ENCODE data around the gene CORO7.

CORO7 gene

DNA sequence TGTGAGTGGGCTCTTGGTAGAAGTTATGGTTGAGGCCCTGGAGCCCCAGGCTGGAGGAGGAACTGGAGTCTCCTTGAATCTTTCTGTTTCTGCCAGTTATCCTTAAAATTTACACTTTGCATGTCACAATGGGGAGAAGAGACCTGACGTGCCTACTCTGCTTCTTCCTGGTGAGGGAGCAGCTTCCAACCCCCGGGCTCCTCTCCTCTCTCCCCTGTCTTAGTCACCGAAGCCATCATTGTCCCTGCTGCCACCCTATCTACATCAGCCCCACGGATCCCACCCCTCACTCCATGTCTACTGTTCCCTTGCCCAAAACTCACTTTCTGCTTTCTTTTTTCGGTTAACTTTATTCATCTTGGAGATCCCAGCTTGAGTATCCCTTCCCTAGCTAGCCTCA lies 26.9 kb upstream of the CORO7 start:
- no peak overlapping the region for H3K4me3 ChIP-seq (ENCODE audit: low read depth, low read length)
- H3K27me3 ChIP-seq (ENCODE audit: control insufficient read depth, insufficient read depth, low read length), result no peaks in the 10 kb centered on the region
- no peaks in the 10 kb centered on the region for H3K4me1 ChIP-seq (ENCODE audit: control insufficient read depth, insufficient read depth, low read length)
- peaks cover 60% of the 10 kb centered on the region for H3K36me3 ChIP-seq (ENCODE audit: control insufficient read depth, insufficient read depth, low read length)
- H3K9ac ChIP-seq (ENCODE audit: low read depth, low read length), result no peak overlapping the region
- H3K9me3 ChIP-seq (ENCODE audit: control insufficient read depth, insufficient read depth, low read length), result no peaks in the 10 kb centered on the region

DNA sequence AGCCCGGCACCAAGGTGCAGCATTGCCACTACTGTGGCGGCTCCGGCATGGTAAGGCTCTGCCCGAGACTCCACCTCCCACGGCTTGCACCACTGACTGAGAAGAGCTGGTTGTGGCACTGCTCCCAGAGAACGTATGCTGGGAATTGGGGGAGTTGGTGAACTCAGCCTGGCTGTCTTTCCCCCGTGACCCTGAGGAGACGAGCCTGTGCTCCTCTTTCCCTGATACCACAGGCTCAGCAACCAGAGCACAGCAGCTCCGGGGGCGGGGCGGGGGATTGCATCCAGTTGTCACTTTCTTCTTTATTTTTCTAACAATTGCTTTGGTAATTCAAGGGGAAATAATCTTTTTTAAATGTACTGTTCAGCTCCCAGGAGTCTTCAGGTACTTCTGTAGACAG lies 26.0 kb upstream of the CORO7 start:
- H3K36me3 ChIP-seq (ENCODE audit: control insufficient read depth, insufficient read depth, low read length), result peaks cover 57% of the 10 kb centered on the region
- no peaks in the 10 kb centered on the region for H3K27me3 ChIP-seq (ENCODE audit: control insufficient read depth, insufficient read depth, low read length)
- H3K9ac ChIP-seq (ENCODE audit: low read depth, low read length), result no peak overlapping the region
- H3K4me3 ChIP-seq (ENCODE audit: low read depth, low read length), result no peak overlapping the region
- no peaks in the 10 kb centered on the region for H3K4me1 ChIP-seq (ENCODE audit: control insufficient read depth, insufficient read depth, low read length)
- H3K9me3 ChIP-seq (ENCODE audit: control insufficient read depth, insufficient read depth, low read length), result no peaks in the 10 kb centered on the region

DNA sequence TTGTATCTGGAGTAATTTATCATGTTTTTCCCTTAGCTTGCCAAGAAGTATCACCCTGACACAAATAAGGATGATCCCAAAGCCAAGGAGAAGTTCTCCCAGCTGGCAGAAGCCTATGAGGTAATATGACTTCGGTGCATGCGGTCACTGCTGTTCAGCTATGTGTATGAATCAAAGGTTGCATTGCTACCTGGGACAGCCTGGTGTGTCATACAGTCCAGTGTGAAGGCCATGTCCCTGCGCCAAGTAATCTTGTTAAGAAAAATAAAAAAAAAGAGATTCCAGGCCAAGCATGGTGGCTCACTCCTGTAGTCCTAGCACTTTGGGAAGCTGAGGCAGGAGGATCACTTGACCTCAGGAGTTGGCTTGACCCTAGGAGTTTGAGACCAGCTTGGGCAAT lies 21.0 kb upstream of the CORO7 start:
- H3K4me1 ChIP-seq (ENCODE audit: control insufficient read depth, insufficient read depth, low read length), result no peaks in the 10 kb centered on the region
- H3K9ac ChIP-seq (ENCODE audit: low read depth, low read length), result no peak overlapping the region
- peaks cover 39% of the 10 kb centered on the region for H3K36me3 ChIP-seq (ENCODE audit: control insufficient read depth, insufficient read depth, low read length)
- H3K4me3 ChIP-seq (ENCODE audit: low read depth, low read length), result no peak overlapping the region
- H3K27me3 ChIP-seq (ENCODE audit: control insufficient read depth, insufficient read depth, low read length), result no peaks in the 10 kb centered on the region
- H3K9me3 ChIP-seq (ENCODE audit: control insufficient read depth, insufficient read depth, low read length), result no peaks in the 10 kb centered on the region

DNA sequence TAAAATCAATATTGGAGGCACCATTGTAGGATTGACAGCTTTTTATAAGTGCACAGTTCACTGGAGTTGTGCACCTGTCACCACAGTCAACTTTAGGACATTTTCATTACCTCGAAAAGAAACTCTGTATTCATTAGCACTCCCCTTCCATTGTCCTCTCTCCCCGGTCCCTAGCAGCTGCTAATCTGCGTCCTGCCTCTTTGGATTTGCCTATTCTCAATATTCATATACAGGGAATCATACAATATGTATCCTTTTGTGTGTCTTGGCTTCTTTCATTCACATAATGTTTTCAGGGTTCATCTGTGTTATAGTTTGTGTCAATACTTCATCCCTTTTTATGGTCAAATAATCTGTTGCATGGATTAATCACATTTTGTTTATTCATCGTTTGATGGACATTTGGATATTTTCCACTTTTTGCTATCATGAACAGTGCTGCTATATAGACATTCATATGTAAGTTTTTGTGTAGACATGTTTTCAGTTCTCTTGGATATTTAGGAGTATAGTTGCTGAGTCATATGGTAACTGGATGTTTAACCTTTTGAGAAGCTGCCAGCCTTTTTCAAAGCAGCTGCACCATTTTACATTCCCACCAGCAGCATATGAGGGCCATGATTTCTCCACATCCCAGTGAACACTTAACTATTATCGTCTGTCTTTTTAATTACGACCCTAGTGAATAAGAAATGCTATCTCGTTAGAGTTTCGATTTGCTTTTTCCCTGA lies 19.1 kb upstream of the CORO7 start:
- Histone ChIP-seq H3K9ac (ENCODE audit: low read depth, low read length) (no peak overlapping the region), H3K27me3 (ENCODE audit: control insufficient read depth, insufficient read depth, low read length) (no peaks in the 10 kb centered on the region), H3K4me3 (ENCODE audit: low read depth, low read length) (no peak overlapping the region), H3K4me1 (ENCODE audit: control insufficient read depth, insufficient read depth, low read length) (no peaks in the 10 kb centered on the region), H3K9me3 (ENCODE audit: control insufficient read depth, insufficient read depth, low read length) (no peaks in the 10 kb centered on the region), H3K36me3 (ENCODE audit: control insufficient read depth, insufficient read depth, low read length) (peaks cover 22% of the 10 kb centered on the region)

DNA sequence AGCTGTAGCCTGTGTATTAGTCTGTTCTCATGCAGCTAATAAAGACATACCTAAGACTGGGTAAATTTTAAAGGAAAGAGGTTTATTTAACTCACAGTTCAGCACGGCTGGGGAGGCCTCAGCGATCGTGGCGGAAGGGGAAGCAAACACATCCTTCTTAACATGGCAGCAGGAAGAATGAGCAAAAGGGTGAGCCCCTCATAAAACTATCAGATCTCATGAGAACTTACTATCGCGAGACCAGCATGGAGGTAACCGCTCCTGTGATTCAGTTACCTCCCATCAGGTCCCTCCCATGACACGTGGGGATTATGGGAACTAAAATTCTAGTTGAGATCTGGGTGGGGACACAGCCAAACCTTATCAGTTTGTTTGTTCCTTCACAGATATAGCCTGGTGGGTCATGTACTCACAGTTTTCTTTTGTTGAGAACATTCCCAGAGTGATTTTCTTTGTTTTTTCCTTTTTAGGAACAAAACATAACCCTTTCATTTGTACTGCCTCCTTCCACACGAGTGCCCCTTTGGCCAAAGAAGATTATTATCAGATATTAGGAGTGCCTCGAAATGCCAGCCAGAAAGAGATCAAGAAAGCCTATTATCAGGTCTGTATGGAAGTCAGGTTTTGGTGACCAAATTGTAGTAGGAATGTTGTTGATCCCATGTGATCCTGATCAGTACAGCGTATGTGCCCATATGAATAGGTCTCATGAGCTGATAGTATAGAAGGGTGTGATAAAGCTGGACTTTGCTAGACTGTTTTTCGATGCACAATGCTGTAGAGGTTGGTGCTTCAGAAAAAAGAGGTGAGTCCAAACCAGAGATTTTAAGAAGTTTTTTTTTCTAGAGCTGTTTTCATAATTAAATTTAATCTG lies 17.8 kb upstream of the CORO7 start:
- no peaks in the 10 kb centered on the region for H3K4me1 ChIP-seq (ENCODE audit: control insufficient read depth, insufficient read depth, low read length)
- H3K27me3 ChIP-seq (ENCODE audit: control insufficient read depth, insufficient read depth, low read length), result no peaks in the 10 kb centered on the region
- no peak overlapping the region for H3K9ac ChIP-seq (ENCODE audit: low read depth, low read length)
- H3K36me3 ChIP-seq (ENCODE audit: control insufficient read depth, insufficient read depth, low read length), result peaks cover 14% of the 10 kb centered on the region
- no peak overlapping the region for H3K4me3 ChIP-seq (ENCODE audit: low read depth, low read length)
- H3K9me3 ChIP-seq (ENCODE audit: control insufficient read depth, insufficient read depth, low read length), result no peaks in the 10 kb centered on the region

DNA sequence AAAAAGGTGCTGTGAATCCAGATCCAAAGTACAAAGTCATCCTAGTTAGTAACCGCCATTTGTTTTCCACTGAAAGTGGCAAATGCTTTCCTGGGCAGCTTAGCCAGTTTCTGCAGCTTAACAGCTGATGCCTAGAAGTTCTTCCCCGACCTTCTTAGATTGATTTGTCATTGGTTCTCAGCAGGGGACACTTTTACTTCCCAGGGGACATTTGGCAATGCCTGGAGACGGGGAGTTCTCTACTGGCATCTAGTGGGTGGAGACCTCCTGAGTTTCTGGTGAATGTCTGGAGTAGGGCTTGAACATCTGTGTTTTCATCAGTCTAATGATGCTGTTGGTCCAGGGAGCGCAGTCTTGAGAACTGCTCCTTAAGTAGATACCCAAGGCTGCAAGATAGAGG lies 16.8 kb upstream of the CORO7 start:
- no peaks in the 10 kb centered on the region for H3K9me3 ChIP-seq (ENCODE audit: control insufficient read depth, insufficient read depth, low read length)
- no peak overlapping the region for H3K4me3 ChIP-seq (ENCODE audit: low read depth, low read length)
- no peak overlapping the region for H3K9ac ChIP-seq (ENCODE audit: low read depth, low read length)
- H3K36me3 ChIP-seq (ENCODE audit: control insufficient read depth, insufficient read depth, low read length), result peaks cover 14% of the 10 kb centered on the region
- H3K27me3 ChIP-seq (ENCODE audit: control insufficient read depth, insufficient read depth, low read length), result no peaks in the 10 kb centered on the region
- H3K4me1 ChIP-seq (ENCODE audit: control insufficient read depth, insufficient read depth, low read length), result no peaks in the 10 kb centered on the region

DNA sequence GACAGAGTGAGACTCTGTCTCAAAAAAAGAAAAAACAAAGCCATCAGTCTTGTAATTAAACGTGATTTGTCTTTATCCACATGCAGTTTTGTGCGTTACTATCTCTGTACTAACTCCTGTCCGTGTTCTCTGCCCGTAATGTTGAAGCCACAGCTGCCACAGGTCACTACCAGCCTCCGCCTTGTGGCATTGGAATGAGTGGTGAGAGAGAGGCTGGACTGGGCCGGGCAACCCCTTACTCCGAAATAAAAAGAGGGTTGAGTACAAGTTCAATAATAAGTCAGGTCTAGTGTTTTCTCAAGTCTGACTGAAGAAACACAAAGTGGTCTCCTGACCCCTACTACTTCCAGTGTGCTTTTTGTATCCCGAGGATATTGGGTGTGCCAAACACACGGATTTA lies 14.6 kb upstream of the CORO7 start:
- Histone ChIP-seq H3K4me1 (ENCODE audit: control insufficient read depth, insufficient read depth, low read length) (peaks cover 4% of the 10 kb centered on the region), H3K4me3 (ENCODE audit: low read depth, low read length) (no peak overlapping the region), H3K9ac (ENCODE audit: low read depth, low read length) (no peak overlapping the region), H3K36me3 (ENCODE audit: control insufficient read depth, insufficient read depth, low read length) (peaks cover 11% of the 10 kb centered on the region), H3K27me3 (ENCODE audit: control insufficient read depth, insufficient read depth, low read length) (no peaks in the 10 kb centered on the region), H3K9me3 (ENCODE audit: control insufficient read depth, insufficient read depth, low read length) (no peaks in the 10 kb centered on the region)

DNA sequence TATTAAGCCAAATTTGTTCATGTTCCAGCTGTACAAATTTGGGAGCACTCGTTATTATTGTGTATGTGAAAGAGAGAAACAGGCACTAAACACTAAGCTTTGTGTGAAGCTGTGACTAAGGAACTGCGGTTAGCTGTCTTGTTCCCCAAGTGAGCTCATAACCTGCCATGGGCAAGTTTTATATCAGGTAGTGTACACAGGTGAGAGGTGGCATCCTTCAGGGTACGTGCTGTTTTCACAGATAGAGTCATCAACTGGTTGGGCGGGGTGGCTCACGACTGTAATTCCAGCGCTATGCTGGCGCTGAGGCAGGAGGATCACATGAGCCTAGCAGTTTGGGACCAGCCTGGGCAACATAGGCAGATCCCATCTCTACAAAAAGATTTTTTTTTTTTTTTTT lies 12.1 kb upstream of the CORO7 start:
- Histone ChIP-seq H3K27me3 (ENCODE audit: control insufficient read depth, insufficient read depth, low read length) (no peaks in the 10 kb centered on the region), H3K36me3 (ENCODE audit: control insufficient read depth, insufficient read depth, low read length) (peaks cover 2% of the 10 kb centered on the region), H3K9me3 (ENCODE audit: control insufficient read depth, insufficient read depth, low read length) (no peaks in the 10 kb centered on the region), H3K4me3 (ENCODE audit: low read depth, low read length) (no peak overlapping the region), H3K4me1 (ENCODE audit: control insufficient read depth, insufficient read depth, low read length) (peaks cover 7% of the 10 kb centered on the region), H3K9ac (ENCODE audit: low read depth, low read length) (no peak overlapping the region)

DNA sequence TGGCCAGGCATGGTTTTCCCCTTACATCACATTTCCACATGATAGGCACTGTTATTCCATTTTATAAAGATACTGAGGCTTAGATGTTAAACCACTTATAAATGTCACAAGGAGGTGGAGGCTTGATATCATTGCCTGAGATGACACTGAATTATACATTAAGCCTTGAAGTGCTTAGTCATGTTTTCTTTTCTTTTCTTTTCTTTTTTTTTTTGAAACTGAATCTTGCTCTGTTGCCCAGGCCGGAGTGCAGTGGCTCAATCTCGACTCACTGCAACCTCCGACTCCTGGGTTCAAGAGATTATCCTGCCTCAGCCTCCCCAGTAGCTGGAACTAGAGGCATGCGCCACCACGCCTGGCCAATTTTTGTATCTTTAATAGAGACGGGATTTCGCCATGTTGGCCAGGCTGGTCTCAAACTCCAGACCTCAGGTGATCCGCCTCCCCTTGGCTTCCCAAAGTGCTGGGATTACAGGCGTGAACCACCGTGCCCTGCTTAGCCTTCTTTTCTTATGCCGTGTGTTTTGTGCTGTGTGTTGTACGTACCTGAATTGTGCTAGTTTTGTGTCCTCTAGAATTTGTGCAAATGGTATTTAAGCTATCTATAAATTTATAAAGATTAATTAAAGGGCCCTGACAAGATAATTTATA lies 10.5 kb upstream of the CORO7 start:
- Histone ChIP-seq H3K27me3 (ENCODE audit: control insufficient read depth, insufficient read depth, low read length) (no peaks in the 10 kb centered on the region), H3K4me3 (ENCODE audit: low read depth, low read length) (peak overlapping the region; percentile 97), H3K9ac (ENCODE audit: low read depth, low read length) (peak overlapping the region; percentile 92), H3K4me1 (ENCODE audit: control insufficient read depth, insufficient read depth, low read length) (peaks cover 7% of the 10 kb centered on the region), H3K9me3 (ENCODE audit: control insufficient read depth, insufficient read depth, low read length) (no peaks in the 10 kb centered on the region), H3K36me3 (ENCODE audit: control insufficient read depth, insufficient read depth, low read length) (peaks cover 2% of the 10 kb centered on the region)

DNA sequence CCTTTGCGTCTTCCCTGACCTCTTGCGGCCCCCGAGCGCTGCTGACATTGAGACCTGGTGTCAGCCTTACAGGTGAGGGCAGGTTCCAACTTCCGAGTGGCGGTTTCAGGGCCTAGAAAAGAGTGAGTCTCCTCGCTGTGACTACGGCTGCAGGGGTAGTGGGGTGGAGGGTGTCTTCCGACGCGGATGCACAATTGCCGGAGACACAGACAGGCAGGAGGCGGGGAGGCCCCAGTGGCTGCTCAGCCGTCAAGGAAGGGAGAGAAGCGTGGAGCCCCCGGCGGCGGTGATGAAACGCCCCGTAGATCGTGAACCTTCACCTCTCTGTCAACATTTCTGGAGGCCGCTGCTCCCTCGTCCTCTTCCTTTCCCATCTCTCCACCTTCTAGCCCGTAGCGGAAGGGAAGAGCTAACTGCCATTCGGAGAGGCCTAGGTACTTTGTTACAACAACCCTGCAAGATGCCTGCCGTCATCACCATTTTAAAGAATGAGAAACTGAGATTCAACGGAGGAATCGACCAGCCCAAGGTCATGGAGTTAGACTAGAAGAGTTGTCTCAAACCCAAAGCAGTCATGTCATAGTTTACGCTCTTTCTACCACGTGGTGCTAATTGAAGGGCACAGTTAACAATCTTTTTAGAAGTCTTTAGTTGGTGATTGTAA lies 9.8 kb upstream of the CORO7 start:
- peaks cover 2% of the 10 kb centered on the region for H3K36me3 ChIP-seq (ENCODE audit: control insufficient read depth, insufficient read depth, low read length)
- no peaks in the 10 kb centered on the region for H3K27me3 ChIP-seq (ENCODE audit: control insufficient read depth, insufficient read depth, low read length)
- no peaks in the 10 kb centered on the region for H3K9me3 ChIP-seq (ENCODE audit: control insufficient read depth, insufficient read depth, low read length)
- H3K4me1 ChIP-seq (ENCODE audit: control insufficient read depth, insufficient read depth, low read length), result peaks cover 7% of the 10 kb centered on the region
- H3K4me3 ChIP-seq (ENCODE audit: low read depth, low read length), result peak overlapping the region; percentile 97
- peak overlapping the region; percentile 92 for H3K9ac ChIP-seq (ENCODE audit: low read depth, low read length)

DNA sequence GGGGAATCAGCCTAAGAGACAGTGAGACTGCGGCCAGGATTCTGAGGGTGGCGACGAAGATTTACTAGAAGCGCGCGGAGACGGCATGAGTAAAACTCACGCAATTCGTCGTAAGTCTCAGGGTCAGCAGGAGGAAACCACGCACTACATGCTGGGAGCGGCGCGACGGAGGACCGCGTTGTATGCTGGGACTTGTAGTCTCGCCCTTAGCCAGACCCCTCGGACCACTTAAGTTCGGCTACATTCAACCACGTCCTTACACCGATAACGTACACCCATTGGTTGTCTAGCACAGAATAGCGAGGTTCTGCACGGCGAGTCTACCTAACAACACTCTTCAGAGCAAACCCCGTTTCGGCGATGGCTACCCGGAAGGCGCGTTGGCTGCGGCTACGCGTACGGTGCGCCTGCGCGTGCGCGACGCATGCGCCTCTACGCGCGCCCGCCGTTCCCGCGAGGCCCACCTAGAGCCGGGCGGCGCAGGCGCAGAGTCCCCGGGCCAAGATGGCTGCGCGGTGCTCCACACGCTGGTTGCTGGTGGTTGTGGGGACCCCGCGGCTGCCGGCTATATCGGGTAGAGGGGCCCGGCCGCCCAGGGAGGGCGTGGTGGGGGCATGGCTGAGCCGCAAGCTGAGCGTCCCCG lies 9.1 kb upstream of the CORO7 start, which contains the start of gene DNAJA3:
Gene DNAJA3, plus strand, starts transcription at position 491 of the 643 bp plus-strand sequence. Its CDS starts 14 bp downstream, at position 505.
- peak within 1 kb of the TSS; percentile 92 for H3K9ac ChIP-seq (ENCODE audit: low read depth, low read length)
- no peaks in the 10 kb centered on the region for H3K9me3 ChIP-seq (ENCODE audit: control insufficient read depth, insufficient read depth, low read length)
- H3K4me3 ChIP-seq (ENCODE audit: low read depth, low read length), result peak within 1 kb of the TSS; percentile 97
- peaks cover 2% of the 10 kb centered on the region for H3K36me3 ChIP-seq (ENCODE audit: control insufficient read depth, insufficient read depth, low read length)
- H3K27me3 ChIP-seq (ENCODE audit: control insufficient read depth, insufficient read depth, low read length), result no peaks in the 10 kb centered on the region
- H3K4me1 ChIP-seq (ENCODE audit: control insufficient read depth, insufficient read depth, low read length), result peaks cover 7% of the 10 kb centered on the region
